Activated effector memory CD4-positive, alpha-beta T cell treated with Interleukin-2 at 50 U/mL for 16 hours (primary cell): Measurements from ENCODE around the gene SPX.

Experiments
- DNase-seq: peaks from one replicate; pipeline ENCODE4 v3.0.0-alpha.2; 2020

Gene SPX

GRCh38 chr12:21526053-21526452 is at the start of gene SPX:
Gene SPX, plus strand, starts transcription at chr12:21526296. Its CDS starts 177 bp downstream, at chr12:21526473.
- no peak for DNase-seq

GRCh38 chr12:21476949-21477348 is 49.1 kb upstream of the SPX start:
- no peak for DNase-seq

GRCh38 chr12:21478756-21479455 is 47.2 kb upstream of the SPX start:
- no peak for DNase-seq

- DNase-seq: no peak
Measured at GRCh38 chr12:21483531-21483930, 42.6 kb upstream of the SPX start.

GRCh38 chr12:21485998-21486397 is 40.1 kb upstream of the SPX start:
- DNase-seq: no peak

- DNase-seq: no peak
Measured at GRCh38 chr12:21499765-21500164, 26.3 kb upstream of the SPX start.

GRCh38 chr12:21500786-21501257 is 25.3 kb upstream of the SPX start:
- DNase-seq: no peak

GRCh38 chr12:21501258-21502163 is 24.6 kb upstream of the SPX start, which contains the start of the genes GOLT1B and RECQL:
Gene GOLT1B, plus strand, starts transcription at chr12:21501789. Its CDS starts 135 bp downstream, at chr12:21501924.
Gene RECQL, minus strand, starts transcription at chr12:21501635. Its CDS starts 2,065 bp downstream, at chr12:21499570.
- DNase-seq: peak; percentile 82

- no peak for DNase-seq
Measured at GRCh38 chr12:21502164-21502496, 24.0 kb upstream of the SPX start.

GRCh38 chr12:21502872-21503271 is 23.2 kb upstream of the SPX start:
- no peak for DNase-seq

- no peak for DNase-seq
Measured at GRCh38 chr12:21505888-21506287, 20.2 kb upstream of the SPX start.

- no peak for DNase-seq
Measured at GRCh38 chr12:21507849-21508248, 18.2 kb upstream of the SPX start.

GRCh38 chr12:21509768-21510167 is 16.3 kb upstream of the SPX start:
- DNase-seq: no peak

GRCh38 chr12:21516281-21516680 is 9.8 kb upstream of the SPX start:
- no peak for DNase-seq

GRCh38 chr12:21518451-21518850 is 7.6 kb upstream of the SPX start:
- DNase-seq: no peak

- DNase-seq: no peak
Measured at GRCh38 chr12:21521541-21521940, 4.6 kb upstream of the SPX start.

- DNase-seq: no peak
Measured at GRCh38 chr12:21523148-21523547, 2.9 kb upstream of the SPX start.

GRCh38 chr12:21526721-21527345 is 737 bp downstream of the SPX start:
- no peak for DNase-seq

GRCh38 chr12:21527451-21528180 is 1.5 kb downstream of the SPX start:
- DNase-seq: peak; percentile 53

- DNase-seq: no peak
Measured at GRCh38 chr12:21528953-21529352, 2.9 kb downstream of the SPX start.

- no peak for DNase-seq
Measured at GRCh38 chr12:21529456-21529855, 3.4 kb downstream of the SPX start.

GRCh38 chr12:21538061-21538653 is 12.1 kb downstream of the SPX start:
- no peak for DNase-seq
